HEK293 (cell line): ENCODE measurements around the gene CCDC9.
"Not testable (repeated sequence)": the region's sequence is repeated elsewhere in the genome, so short reads cannot be mapped to it uniquely, and the experiment has no call there.

Experiments
- CTCF ChIA-PET: fragments of 350-600 bp; formaldehyde crosslinking; extraction: SDS; loops from one replicate; lab custom pipeline; 2021; ENCODE audit warnings: antibody characterized with exemption; lab: Yijun Ruan, JAX
- POLR2A ChIA-PET: fragments of 300-600 bp; formaldehyde crosslinking; extraction: SDS; loops from one replicate; lab custom pipeline; 2020; ENCODE audit warnings: antibody characterized with exemption, inconsistent platforms; lab: Yijun Ruan, JAX
- H3K27ac ChIP-seq: fragments of 200-500 bp; sonication (Bioruptor generic); 2 replicates; pipeline ENCODE4 v1.5.1; 2014; ENCODE audit warnings: low read depth, low read length, control low read depth, inconsistent platforms; ENCODE audit errors: extremely low read depth
- H3K36me3 ChIP-seq, 2 experiments: fragments of 200-500 bp in 1 of 2; sonication (Bioruptor generic) in 1 of 2; 1 replicate in 1 of 2; 2 replicates in 1 of 2; pipeline ENCODE4 v1.5.1; 2014 to 2017; ENCODE audit warnings: inconsistent platforms in 2 of 2, low read length in 2 of 2; ENCODE audit not compliant: control insufficient read depth in 2 of 2, insufficient read depth in 1 of 2
- H3K4me1 ChIP-seq: fragments of 200-500 bp; sonication (Bioruptor generic); 2 replicates; pipeline ENCODE4 v1.5.1; 2014; ENCODE audit warnings: mild to moderate bottlenecking, low read length, inconsistent platforms; ENCODE audit not compliant: control insufficient read depth, insufficient read depth
- H3K4me3 ChIP-seq: 2 replicates; pipeline ENCODE4 v1.5.1; 2011; ENCODE audit warnings: low read depth, mild to moderate bottlenecking, control low read depth, low read length, moderate library complexity
- H3K9me3 ChIP-seq: fragments of 200-500 bp; sonication (Bioruptor generic); 2 replicates; pipeline ENCODE4 v1.5.1; 2014; ENCODE audit warnings: low read depth, low read length, inconsistent platforms; ENCODE audit not compliant: control insufficient read depth, insufficient read depth
- CTCF ChIP-seq: fragments of 450-650 bp; formaldehyde crosslinking; IDR thresholded peaks from 2 replicates; pipeline ENCODE4 v1.5.1; 2016; ENCODE audit warnings: missing biosample characterization, missing genetic modification characterization
- GLI4 ChIP-seq: fragments of 450-650 bp; formaldehyde crosslinking; IDR thresholded peaks from 2 replicates; pipeline ENCODE4 v1.5.1; 2016; ENCODE audit warnings: missing biosample characterization, missing genetic modification characterization
- KLF9 ChIP-seq: fragments of 450-650 bp; formaldehyde crosslinking; IDR thresholded peaks from 2 replicates; pipeline ENCODE4 v1.5.1; 2016; ENCODE audit warnings: missing biosample characterization, missing genetic modification characterization, low read depth
- SP2 ChIP-seq: fragments of 450-650 bp; formaldehyde crosslinking; IDR thresholded peaks from 2 replicates; pipeline ENCODE4 v1.5.1; 2016; ENCODE audit warnings: missing biosample characterization, missing genetic modification characterization
- SP7 ChIP-seq: fragments of 450-650 bp; formaldehyde crosslinking; IDR thresholded peaks from 2 replicates; pipeline ENCODE4 v1.5.1; 2016; ENCODE audit warnings: missing biosample characterization, missing genetic modification characterization
- ZBTB26 ChIP-seq: fragments of 450-650 bp; formaldehyde crosslinking; optimal IDR thresholded peaks from 2 replicates; pipeline ENCODE3; 2016; ENCODE audit warnings: missing biosample characterization, mild to moderate bottlenecking, missing genetic modification characterization
- ZBTB8A ChIP-seq: fragments of 450-650 bp; formaldehyde crosslinking; IDR thresholded peaks from 2 replicates; pipeline ENCODE4 v1.5.1; 2016; ENCODE audit warnings: missing biosample characterization, missing genetic modification characterization
- ZNF112 ChIP-seq: fragments of 450-650 bp; formaldehyde crosslinking; IDR thresholded peaks from 2 replicates; pipeline ENCODE4 v1.5.0; 2017; ENCODE audit warnings: missing biosample characterization, missing genetic modification characterization
- ZNF121 ChIP-seq: fragments of 450-650 bp; formaldehyde crosslinking; IDR thresholded peaks from 2 replicates; pipeline ENCODE4 v1.5.1; 2016; ENCODE audit warnings: missing biosample characterization, missing genetic modification characterization
- ZNF132 ChIP-seq: fragments of 450-650 bp; formaldehyde crosslinking; IDR thresholded peaks from 2 replicates; pipeline ENCODE4 v1.5.1; 2017; ENCODE audit warnings: missing biosample characterization, missing genetic modification characterization, borderline replicate concordance
- ZNF23 ChIP-seq: fragments of 450-650 bp; formaldehyde crosslinking; IDR thresholded peaks from 2 replicates; pipeline ENCODE4 v1.5.1; 2016; ENCODE audit warnings: missing biosample characterization, missing genetic modification characterization, borderline replicate concordance
- ZNF274 ChIP-seq, 2 experiments: fragments of 200-500 bp in 1 of 2; fragments of 450-650 bp in 1 of 2; sonication (Bioruptor generic) in 1 of 2; formaldehyde crosslinking in 1 of 2; IDR thresholded peaks; 2 replicates each; pipeline versions ENCODE4 v1.5.1 to v1.6.1; 2014 to 2016; ENCODE audit warnings: borderline replicate concordance in 1 of 2, inconsistent platforms in 1 of 2, low read length in 1 of 2, missing biosample characterization in 1 of 2, missing genetic modification characterization in 1 of 2
- ZNF335 ChIP-seq: fragments of 450-650 bp; formaldehyde crosslinking; conservative IDR thresholded peaks from 2 replicates; pipeline ENCODE4 v1.5.1; 2016; ENCODE audit warnings: missing biosample characterization, missing genetic modification characterization
- ZNF391 ChIP-seq: fragments of 450-650 bp; formaldehyde crosslinking; IDR thresholded peaks from 2 replicates; pipeline ENCODE4 v1.5.1; 2016; ENCODE audit warnings: low read depth, missing biosample characterization, missing genetic modification characterization, borderline replicate concordance
- ZNF416 ChIP-seq: fragments of 450-650 bp; formaldehyde crosslinking; IDR thresholded peaks from 2 replicates; pipeline ENCODE4 v1.5.1; 2016; ENCODE audit warnings: missing biosample characterization, missing genetic modification characterization
- ZNF501 ChIP-seq: fragments of 450-650 bp; formaldehyde crosslinking; IDR thresholded peaks from 2 replicates; pipeline ENCODE4 v1.5.1; 2016; ENCODE audit warnings: missing biosample characterization, missing genetic modification characterization
- ZNF529 ChIP-seq: fragments of 450-650 bp; formaldehyde crosslinking; IDR thresholded peaks from 2 replicates; pipeline ENCODE4 v1.5.1; 2017; ENCODE audit warnings: missing genetic modification characterization, missing biosample characterization; ENCODE audit not compliant: insufficient replicate concordance
- ZNF555 ChIP-seq: fragments of 450-650 bp; formaldehyde crosslinking; conservative IDR thresholded peaks from 2 replicates; pipeline ENCODE4 v1.5.1; 2017; ENCODE audit warnings: missing biosample characterization, mild to moderate bottlenecking, missing genetic modification characterization, inconsistent platforms
- ZNF571 ChIP-seq: fragments of 450-650 bp; formaldehyde crosslinking; IDR thresholded peaks from 2 replicates; pipeline ENCODE4 v1.5.0; 2017; ENCODE audit warnings: missing biosample characterization, missing genetic modification characterization
- ZNF621 ChIP-seq: fragments of 450-650 bp; formaldehyde crosslinking; IDR thresholded peaks from 2 replicates; pipeline ENCODE4 v1.5.1; 2017; ENCODE audit warnings: missing biosample characterization, missing genetic modification characterization
- ZNF639 ChIP-seq: fragments of 450-650 bp; formaldehyde crosslinking; IDR thresholded peaks from 2 replicates; pipeline ENCODE4 v1.5.1; 2016; ENCODE audit warnings: missing biosample characterization, missing genetic modification characterization
- ZSCAN4 ChIP-seq: fragments of 450-650 bp; formaldehyde crosslinking; IDR thresholded peaks from 2 replicates; pipeline ENCODE4 v1.5.1; 2017; ENCODE audit warnings: missing biosample characterization, missing genetic modification characterization

CCDC9 gene

DNA sequence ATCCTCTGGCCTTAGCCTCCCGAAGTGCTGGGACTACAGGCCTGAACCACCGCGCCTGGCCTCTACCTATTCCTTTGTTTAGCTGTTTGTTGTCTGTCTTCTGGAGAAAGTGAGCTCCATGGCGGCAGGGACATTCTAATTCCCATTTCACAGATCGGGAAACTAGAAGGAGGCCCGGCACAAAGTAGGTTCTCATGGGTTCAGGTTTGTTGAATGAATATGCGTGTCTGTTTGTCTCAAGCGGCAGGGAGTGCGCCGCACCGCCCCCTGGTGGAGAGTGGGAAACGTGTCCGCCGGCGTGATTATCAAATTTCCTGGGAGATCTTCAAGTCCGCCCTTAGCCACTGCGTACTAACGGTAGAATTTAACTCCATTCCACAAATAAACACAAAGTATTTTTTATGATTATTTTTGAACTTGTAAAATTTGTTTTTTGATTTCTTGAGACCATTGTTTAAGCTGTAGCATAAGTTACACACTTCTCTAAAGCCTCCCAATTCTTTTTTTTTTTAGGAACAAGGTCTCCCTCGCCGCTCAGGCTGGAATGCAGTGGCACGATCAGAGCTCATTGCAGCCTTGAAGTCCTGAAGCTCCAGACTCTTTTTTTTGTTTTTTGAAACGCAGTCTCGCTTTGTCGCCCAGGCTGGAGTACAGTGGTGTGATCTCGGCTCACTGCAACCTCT lies 8.9 kb upstream of the CCDC9 start (continued):
- TF ChIP-seq ZNF639 (tag by site-specific recombination) (no peak), ZNF335 (tag by site-specific recombination) (no peak), ZNF555 (tag by site-specific recombination) (no peak), ZNF621 (tag by site-specific recombination) (no peak), ZNF112 (tag by site-specific recombination) (no peak), ZSCAN4 (tag by site-specific recombination) (no peak), SP7 (tag by site-specific recombination) (no peak), ZBTB26 (tag by site-specific recombination) (no peak), ZNF416 (tag by site-specific recombination) (no peak), ZNF571 (tag by site-specific recombination) (no peak), ZNF529 (tag by site-specific recombination) (no peak), KLF9 (no peak), ZNF132 (tag by site-specific recombination) (no peak), ZBTB8A (tag by site-specific recombination) (no peak), SP2 (tag by site-specific recombination) (no peak), GLI4 (no peak), ZNF391 (no peak), ZNF23 (tag by site-specific recombination) (no peak), ZNF274 (IDR thresholded peaks at IDR 0.05; ENCODE audit: low read length) (no peak), ZNF274 (tag by site-specific recombination; IDR thresholded peaks at IDR 0.05; ENCODE audit: borderline replicate concordance) (no peak), ZNF501 (no peak)

- not testable (repeated sequence) for H3K9me3 ChIP-seq
- peaks cover 22% of the 10 kb centered on the region for H3K4me1 ChIP-seq
- TF ChIP-seq CTCF (tag by site-specific recombination) (0 out of 2 replicates have a peak, but pooled peaks have one; percentile 0), ZNF121 (0 out of 2 replicates have a peak, but pooled peaks have one; percentile 89)
- TF ChIP-seq, all 188 proteins: peak for 2; not testable (repeated sequence) for 186
- ChIA-PET CTCF (interaction anchor here (0.6 to 2.6 kb wide), 4 partner anchors 8 to 397 kb away, joined by 3 to 25 read pairs (median 3); no protein-coding TSS in a partner anchor), POLR2A (interaction anchor here (0.6 to 1.9 kb wide), 8 partner anchors 9 to 168 kb away, joined by 3 to 17 read pairs (median 4); partner anchors contain the start of genes INAFM1 and ZC3H4)
- H3K36me3 ChIP-seq, H3K4me3 ChIP-seq: not testable (repeated sequence)
- peak overlapping the region; percentile 64 for H3K27ac ChIP-seq
Measured at GRCh38 chr19:47253016-47253415, 3.3 kb upstream of the CCDC9 start.
